Measurements from ENCODE around the gene HRH3.

The HRH3 gene

DNA sequence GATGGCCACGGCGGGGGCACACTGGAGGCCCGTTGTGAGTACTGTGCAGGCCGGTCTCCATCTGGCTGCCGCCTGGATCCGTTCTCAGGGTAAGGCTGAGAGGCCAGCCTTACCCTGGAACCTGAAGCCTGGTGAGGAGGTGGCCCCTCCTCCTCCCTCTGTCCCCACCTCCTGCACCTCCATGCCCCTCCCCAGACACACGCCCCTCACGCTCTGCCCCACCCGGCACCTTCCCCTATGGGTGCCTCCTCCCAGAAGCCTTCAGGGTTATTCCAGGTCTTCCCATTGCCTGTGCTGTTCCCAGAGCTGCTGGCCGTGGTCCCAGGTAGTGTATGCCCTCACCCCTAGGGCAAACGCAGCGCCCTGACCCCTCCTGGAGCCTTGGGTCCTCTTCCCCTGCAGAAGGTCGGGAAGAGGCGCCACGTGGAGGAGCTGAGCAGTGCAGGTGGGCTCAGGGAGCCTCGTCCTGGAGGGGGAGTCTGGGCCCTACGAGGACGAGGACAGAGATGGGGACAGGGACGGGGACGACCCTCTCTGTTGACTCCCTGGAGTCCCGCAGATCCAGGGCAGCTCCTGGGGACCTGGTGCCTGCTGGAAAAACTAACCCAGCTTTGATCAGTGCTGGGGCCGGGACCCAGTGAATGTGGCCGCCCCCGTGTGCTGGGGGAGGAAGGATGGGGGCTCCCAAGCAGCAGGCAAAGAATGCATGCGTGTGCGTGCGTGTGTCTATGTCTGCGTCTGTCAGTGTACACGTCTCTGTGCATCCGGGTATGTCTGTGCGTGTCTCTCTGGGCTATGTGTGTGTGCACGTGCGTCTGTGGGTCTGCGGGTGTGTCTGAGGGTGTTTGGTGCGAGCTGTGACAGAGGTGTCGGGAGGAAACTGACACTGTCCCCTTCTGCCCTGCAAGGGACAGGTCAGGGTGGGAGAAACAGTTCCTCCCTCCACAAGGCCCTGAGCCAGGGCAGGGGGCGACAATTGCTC, 8.2 kb upstream of the HRH3 start:
- no peak overlapping the region for H3K4me3 ChIP-seq (ENCODE audit: low read depth, low read length, poor library complexity, severe bottlenecking)
- TF ChIP-seq, protein P1, sequence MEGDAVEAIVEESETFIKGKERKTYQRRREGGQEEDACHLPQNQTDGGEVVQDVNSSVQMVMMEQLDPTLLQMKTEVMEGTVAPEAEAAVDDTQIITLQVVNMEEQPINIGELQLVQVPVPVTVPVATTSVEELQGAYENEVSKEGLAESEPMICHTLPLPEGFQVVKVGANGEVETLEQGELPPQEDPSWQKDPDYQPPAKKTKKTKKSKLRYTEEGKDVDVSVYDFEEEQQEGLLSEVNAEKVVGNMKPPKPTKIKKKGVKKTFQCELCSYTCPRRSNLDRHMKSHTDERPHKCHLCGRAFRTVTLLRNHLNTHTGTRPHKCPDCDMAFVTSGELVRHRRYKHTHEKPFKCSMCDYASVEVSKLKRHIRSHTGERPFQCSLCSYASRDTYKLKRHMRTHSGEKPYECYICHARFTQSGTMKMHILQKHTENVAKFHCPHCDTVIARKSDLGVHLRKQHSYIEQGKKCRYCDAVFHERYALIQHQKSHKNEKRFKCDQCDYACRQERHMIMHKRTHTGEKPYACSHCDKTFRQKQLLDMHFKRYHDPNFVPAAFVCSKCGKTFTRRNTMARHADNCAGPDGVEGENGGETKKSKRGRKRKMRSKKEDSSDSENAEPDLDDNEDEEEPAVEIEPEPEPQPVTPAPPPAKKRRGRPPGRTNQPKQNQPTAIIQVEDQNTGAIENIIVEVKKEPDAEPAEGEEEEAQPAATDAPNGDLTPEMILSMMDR (IDR thresholded peaks at IDR 0.05; ENCODE audit: low read length): no peak
- no peak for TF ChIP-seq EZH2 (IDR thresholded peaks at IDR 0.05; ENCODE audit: borderline replicate concordance, low read length)
- H3K9me3 ChIP-seq (ENCODE audit: low read length): no peaks in the 10 kb centered on the region
- H4K20me1 ChIP-seq (ENCODE audit: insufficient read depth, low read length): no peaks in the 10 kb centered on the region
- no peaks in the 10 kb centered on the region for H3K36me3 ChIP-seq (ENCODE audit: insufficient read depth, low read length)
- H2AFZ ChIP-seq (ENCODE audit: low read length): no peak overlapping the region
- H3K27me3 ChIP-seq (ENCODE audit: insufficient read depth, low read length): no peaks in the 10 kb centered on the region
- H3K9ac ChIP-seq (ENCODE audit: low read length): no peak overlapping the region
- no peak overlapping the region for H3K27ac ChIP-seq (ENCODE audit: low read depth, low read length, poor library complexity, severe bottlenecking)
- no peaks in the 10 kb centered on the region for H3K9me2 ChIP-seq (ENCODE audit: low read depth, low read length)
- H3K4me2 ChIP-seq (ENCODE audit: low read length): no peak overlapping the region; the same call in 1 of the 2 replicates
- H3K4me1 ChIP-seq (ENCODE audit: insufficient read depth, low read length, severe bottlenecking): no peaks in the 10 kb centered on the region
- no peaks in the 10 kb centered on the region for H3K79me2 ChIP-seq (ENCODE audit: insufficient read depth, low read length)
- H3F3A ChIP-seq (ENCODE audit: insufficient read depth, low read length): no peaks in the 10 kb centered on the region

DNA sequence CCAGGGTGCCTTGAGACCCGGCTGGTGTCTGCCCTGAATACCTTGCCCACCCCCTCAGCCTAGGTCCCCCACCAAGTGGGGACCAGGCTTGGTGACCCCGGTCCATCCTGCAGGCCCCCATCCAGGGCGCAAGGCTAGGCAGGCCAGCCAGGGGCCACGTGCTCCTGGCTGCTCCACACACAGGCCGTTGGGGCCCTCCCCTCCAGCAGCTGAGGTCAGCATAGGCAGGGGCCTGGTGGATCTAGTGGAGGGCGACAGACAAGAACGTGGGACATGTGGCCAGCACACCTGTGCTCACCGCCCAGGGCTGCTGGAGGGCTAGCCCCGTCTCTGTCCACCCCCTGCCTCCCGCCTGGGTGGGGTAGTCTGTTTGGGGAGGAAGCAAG, 7.5 kb upstream of the HRH3 start:
- no peaks in the 10 kb centered on the region for H3K36me3 ChIP-seq (ENCODE audit: insufficient read depth, low read length)
- H3F3A ChIP-seq (ENCODE audit: insufficient read depth, low read length): no peaks in the 10 kb centered on the region
- H3K9ac ChIP-seq (ENCODE audit: low read length): no peak overlapping the region
- H3K27ac ChIP-seq (ENCODE audit: low read depth, low read length, poor library complexity, severe bottlenecking): no peak overlapping the region
- H3K79me2 ChIP-seq (ENCODE audit: insufficient read depth, low read length): no peaks in the 10 kb centered on the region
- H2AFZ ChIP-seq (ENCODE audit: low read length): no peak overlapping the region
- no peak overlapping the region for H3K4me2 ChIP-seq (ENCODE audit: low read length)
- no peaks in the 10 kb centered on the region for H3K9me2 ChIP-seq (ENCODE audit: low read depth, low read length)
- no peak for TF ChIP-seq EZH2 (IDR thresholded peaks at IDR 0.05; ENCODE audit: borderline replicate concordance, low read length)
- TF ChIP-seq, protein P1 (IDR thresholded peaks at IDR 0.05; ENCODE audit: low read length): no peak
- no peaks in the 10 kb centered on the region for H3K9me3 ChIP-seq (ENCODE audit: low read length)
- no peaks in the 10 kb centered on the region for H3K27me3 ChIP-seq (ENCODE audit: insufficient read depth, low read length)
- no peaks in the 10 kb centered on the region for H4K20me1 ChIP-seq (ENCODE audit: insufficient read depth, low read length)
- no peaks in the 10 kb centered on the region for H3K4me1 ChIP-seq (ENCODE audit: insufficient read depth, low read length, severe bottlenecking)
- H3K4me3 ChIP-seq (ENCODE audit: low read depth, low read length, poor library complexity, severe bottlenecking): no peak overlapping the region

- H3K4me2 ChIP-seq (ENCODE audit: low read length): no peak overlapping the region
- no peak overlapping the region for H3K27ac ChIP-seq (ENCODE audit: low read depth, low read length, poor library complexity, severe bottlenecking)
- no peaks in the 10 kb centered on the region; the same call in 1 of the 2 replicates for H3K27me3 ChIP-seq (ENCODE audit: insufficient read depth, low read length)
- H3K4me3 ChIP-seq (ENCODE audit: low read depth, low read length, poor library complexity, severe bottlenecking): no peak overlapping the region
- no peaks in the 10 kb centered on the region for H3K4me1 ChIP-seq (ENCODE audit: insufficient read depth, low read length, severe bottlenecking)
- H3K9ac ChIP-seq (ENCODE audit: low read length): no peak overlapping the region
- H4K20me1 ChIP-seq (ENCODE audit: insufficient read depth, low read length): no peaks in the 10 kb centered on the region
- H3F3A ChIP-seq (ENCODE audit: insufficient read depth, low read length): no peaks in the 10 kb centered on the region
- no peaks in the 10 kb centered on the region for H3K9me3 ChIP-seq (ENCODE audit: low read length)
- no peak overlapping the region for H2AFZ ChIP-seq (ENCODE audit: low read length)
- H3K79me2 ChIP-seq (ENCODE audit: insufficient read depth, low read length): no peaks in the 10 kb centered on the region
- no peak for TF ChIP-seq EZH2 (IDR thresholded peaks at IDR 0.05; ENCODE audit: borderline replicate concordance, low read length)
- TF ChIP-seq, protein P1 (IDR thresholded peaks at IDR 0.05; ENCODE audit: low read length): no peak
- no peaks in the 10 kb centered on the region for H3K36me3 ChIP-seq (ENCODE audit: insufficient read depth, low read length)
- H3K9me2 ChIP-seq (ENCODE audit: low read depth, low read length): no peaks in the 10 kb centered on the region
Observed at GRCh38 chr20:62226707-62227590, 6.9 kb upstream of the HRH3 start.

Data from OCI-LY1 (cell line).